ENCODE data around the gene CRAMP1. TPM values are rescaled to one million over a fixed set of nuclear protein-coding genes. Genes with fewer than 3 reads are reported as not detected.

Gene CRAMP1
- total RNA-seq, 4 donors from 2014 or later: 7.6 to 11.7 (median 9.8) TPM

- no peak for TF ChIP-seq CTCF (IDR thresholded peaks at IDR 0.05)
- no peak for ATAC-seq (ENCODE audit: low FRiP score)
These were observed 7.8 kb downstream of the CRAMP1 start for GRCh38 chr16:1619976-1620375.

GRCh38 chr16:1620391-1620790 lies 8.2 kb downstream of the CRAMP1 start:
- TF ChIP-seq CTCF (IDR thresholded peaks at IDR 0.05): no peak
- DNase-seq (ENCODE audit: low spot score) (no peak), ATAC-seq (ENCODE audit: low FRiP score) (no peak)

More at GRCh38 chr16:1619976-1620375, 7.8 kb downstream of the CRAMP1 start:
- DNase-seq (ENCODE audit: low spot score): no peak

GRCh38 chr16:1621851-1622250 lies 9.7 kb downstream of the CRAMP1 start:
- no peak for TF ChIP-seq CTCF (IDR thresholded peaks at IDR 0.05)
- DNase-seq (ENCODE audit: low spot score) (no peak), ATAC-seq (ENCODE audit: low FRiP score) (no peak)

GRCh38 chr16:1626327-1626726 lies 14.2 kb downstream of the CRAMP1 start:
- ATAC-seq (ENCODE audit: low FRiP score): no peak
- no peak for DNase-seq (ENCODE audit: low spot score)
- TF ChIP-seq CTCF (IDR thresholded peaks at IDR 0.05): no peak

- ATAC-seq (ENCODE audit: low FRiP score) (no peak), DNase-seq (ENCODE audit: low spot score) (no peak)
- no peak for TF ChIP-seq CTCF (IDR thresholded peaks at IDR 0.05)
These were observed 14.6 kb downstream of the CRAMP1 start for GRCh38 chr16:1626776-1627175.

- no peak for DNase-seq (ENCODE audit: low spot score)
- ATAC-seq (ENCODE audit: low FRiP score): no peak
- TF ChIP-seq CTCF (IDR thresholded peaks at IDR 0.05): no peak
These were observed 18.5 kb downstream of the CRAMP1 start for GRCh38 chr16:1630450-1631213.

GRCh38 chr16:1631230-1631629 lies 19.1 kb downstream of the CRAMP1 start:
- no peak for TF ChIP-seq CTCF (IDR thresholded peaks at IDR 0.05)
- ATAC-seq (ENCODE audit: low FRiP score) (no peak), DNase-seq (ENCODE audit: low spot score) (no peak)

Data from omental fat pad (tissue), 4 donors.